Astrocyte (in vitro differentiated cells and primary cell): ENCODE data around the gene SLC9A6. TPM values are rescaled to one million over a fixed set of nuclear protein-coding genes. Genes with fewer than 3 reads are reported as not detected.
A peak's percentile ranks its signal among the peaks of the same experiment; 100 is the strongest.

Experiments used
- DNase-seq: peaks from one replicate; pipeline ENCODE4 v3.0.0-alpha.2; 2010; ENCODE audit warnings: low read depth
- FAIRE-seq: peaks from 2 replicates; lab custom pipeline; 2011; peaks lifted over from hg19 to GRCh38; lab: Jason Lieb, UNC
- H2AFZ ChIP-seq: 2 replicates; pipeline ENCODE4 v1.6.0; 2012; ENCODE audit warnings: low read depth, low read length, inconsistent platforms
- H3K27ac ChIP-seq: 2 replicates; pipeline ENCODE4 v1.5.1; 2011; ENCODE audit warnings: low read depth, low read length, inconsistent platforms
- H3K27me3 ChIP-seq: 2 replicates; pipeline ENCODE4 v1.6.0; 2011; ENCODE audit warnings: low read length, inconsistent platforms; ENCODE audit not compliant: insufficient read depth
- H3K36me3 ChIP-seq: 2 replicates; pipeline ENCODE4 v1.5.1; 2011; ENCODE audit warnings: low read length, inconsistent platforms; ENCODE audit not compliant: insufficient read depth
- H3K4me1 ChIP-seq: 2 replicates; pipeline ENCODE4 v1.5.1; 2011; ENCODE audit warnings: low read length, inconsistent platforms; ENCODE audit not compliant: insufficient read depth
- H3K4me2 ChIP-seq: 2 replicates; pipeline ENCODE4 v1.6.0; 2012; ENCODE audit warnings: low read length, inconsistent platforms
- H3K4me3 ChIP-seq: 2 replicates; pipeline ENCODE4 v1.5.1; 2011; ENCODE audit warnings: low read depth, mild to moderate bottlenecking, low read length, inconsistent platforms; ENCODE audit not compliant: insufficient read depth
- H3K79me2 ChIP-seq: 2 replicates; pipeline ENCODE4 v1.6.0; 2012; ENCODE audit warnings: mild to moderate bottlenecking, low read length, inconsistent platforms; ENCODE audit not compliant: insufficient read depth
- H3K9ac ChIP-seq: 2 replicates; pipeline ENCODE4 v1.6.0; 2012; ENCODE audit warnings: mild to moderate bottlenecking, low read length, inconsistent platforms
- H3K9me3 ChIP-seq: 2 replicates; pipeline ENCODE4 v1.5.1; 2012; ENCODE audit warnings: low read depth, mild to moderate bottlenecking, low read length, inconsistent platforms; ENCODE audit not compliant: insufficient read depth
- H4K20me1 ChIP-seq: 2 replicates; pipeline ENCODE4 v1.6.0; 2012; ENCODE audit warnings: low read length, inconsistent platforms; ENCODE audit not compliant: insufficient read depth
- H3K27ac Mint-ChIP-seq: one replicate; pipeline ENCODE4 v1.8.0; 2021; ENCODE audit warnings: mild to moderate bottlenecking, mixed read lengths; ENCODE audit not compliant: unreplicated experiment
- H3K27me3 Mint-ChIP-seq: one replicate; pipeline ENCODE4 v1.8.0; 2021; ENCODE audit warnings: low read depth, mixed read lengths; ENCODE audit not compliant: unreplicated experiment
- H3K36me3 Mint-ChIP-seq: one replicate; pipeline ENCODE4 v1.8.0; 2021; ENCODE audit warnings: low read depth, mixed read lengths; ENCODE audit not compliant: unreplicated experiment
- H3K4me1 Mint-ChIP-seq: one replicate; pipeline ENCODE4 v1.8.0; 2021; ENCODE audit warnings: low read depth, mixed read lengths; ENCODE audit not compliant: unreplicated experiment
- H3K4me3 Mint-ChIP-seq: one replicate; pipeline ENCODE4 v1.8.0; 2021; ENCODE audit warnings: mild to moderate bottlenecking, moderate library complexity, mixed read lengths; ENCODE audit not compliant: unreplicated experiment
- H3K9me3 Mint-ChIP-seq: one replicate; pipeline ENCODE4 v1.8.0; 2021; ENCODE audit warnings: mild to moderate bottlenecking, mixed read lengths; ENCODE audit not compliant: unreplicated experiment
- CTCF ChIP-seq: IDR thresholded peaks from 2 replicates; pipeline ENCODE4 v1.5.1; 2011; ENCODE audit warnings: low read depth, mild to moderate bottlenecking, inconsistent platforms, low read length, moderate library complexity; ENCODE audit not compliant: insufficient read depth
- EZH2 ChIP-seq: IDR thresholded peaks from 2 replicates; pipeline ENCODE4 v1.6.1; 2012; ENCODE audit warnings: mild to moderate bottlenecking, low read length, inconsistent platforms; ENCODE audit not compliant: insufficient read depth
- total RNA-seq: library from RNA; stranded (reverse); gene quantifications from 2 replicates; pipeline ENCODE4 v1.2.1, GENCODE V29; 2021

The SLC9A6 gene
- total RNA-seq, 1 donor from 2014 or later, result 12.8 TPM

- Mint-ChIP-seq H3K9me3 (no peaks in the 10 kb centered on the region), H3K4me1 (no peaks in the 10 kb centered on the region), H3K36me3 (peaks cover 6% of the 10 kb centered on the region), H3K27ac (no peak overlapping the region), H3K4me3 (no peak overlapping the region), H3K27me3 (no peaks in the 10 kb centered on the region)
- Histone ChIP-seq H3K9me3 (no peaks in the 10 kb centered on the region), H3K36me3 (no peaks in the 10 kb centered on the region), H3K9ac (no peak overlapping the region), H3K4me1 (no peaks in the 10 kb centered on the region), H3K27ac (no peak overlapping the region), H3K4me2 (no peak overlapping the region), H2AFZ (no peak overlapping the region), H3K79me2 (no peaks in the 10 kb centered on the region), H3K27me3 (no peaks in the 10 kb centered on the region), H3K4me3 (no peak overlapping the region), H4K20me1 (no peaks in the 10 kb centered on the region)
- TF ChIP-seq CTCF, result no peak
- TF ChIP-seq EZH2, result no peak
- no peak for DNase-seq
- FAIRE-seq, result no peak
These were observed 35.9 kb downstream of the SLC9A6 start for GRCh38 chrX:136021160-136021559.

- no peaks in the 10 kb centered on the region for H3K9me3 Mint-ChIP-seq
- no peaks in the 10 kb centered on the region for H3K79me2 ChIP-seq
- H3K9me3 ChIP-seq, result no peaks in the 10 kb centered on the region
- H2AFZ ChIP-seq, result no peak overlapping the region
- H3K27me3 ChIP-seq, result no peaks in the 10 kb centered on the region
- H3K27me3 Mint-ChIP-seq, result no peaks in the 10 kb centered on the region
- TF ChIP-seq CTCF (no peak), EZH2 (no peak)
- H3K36me3 ChIP-seq, result no peaks in the 10 kb centered on the region
- no peaks in the 10 kb centered on the region for H3K4me1 ChIP-seq
- H3K9ac ChIP-seq, result no peak overlapping the region
- H4K20me1 ChIP-seq, result no peaks in the 10 kb centered on the region
- peaks cover 6% of the 10 kb centered on the region for H3K36me3 Mint-ChIP-seq
- H3K4me1 Mint-ChIP-seq, result no peaks in the 10 kb centered on the region
- H3K4me2 ChIP-seq, result no peak overlapping the region
- H3K4me3 Mint-ChIP-seq, result no peak overlapping the region
- no peak overlapping the region for H3K27ac Mint-ChIP-seq
- DNase-seq, result no peak
- H3K4me3 ChIP-seq, result no peak overlapping the region
- no peak overlapping the region for H3K27ac ChIP-seq
- no peak for FAIRE-seq
These were observed 36.7 kb downstream of the SLC9A6 start for GRCh38 chrX:136021903-136022302.

- Mint-ChIP-seq H3K36me3 (no peaks in the 10 kb centered on the region), H3K9me3 (no peaks in the 10 kb centered on the region), H3K4me1 (peaks cover 2% of the 10 kb centered on the region), H3K27ac (no peak overlapping the region), H3K4me3 (no peak overlapping the region), H3K27me3 (no peaks in the 10 kb centered on the region)
- H3K79me2 ChIP-seq, result no peaks in the 10 kb centered on the region
- FAIRE-seq, result peak; percentile 82
- no peak overlapping the region for H3K4me3 ChIP-seq
- no peaks in the 10 kb centered on the region for H3K36me3 ChIP-seq
- H2AFZ ChIP-seq, result no peak overlapping the region
- no peaks in the 10 kb centered on the region for H3K9me3 ChIP-seq
- peaks cover 7% of the 10 kb centered on the region for H3K4me1 ChIP-seq
- no peak for DNase-seq
- H3K27me3 ChIP-seq, result no peaks in the 10 kb centered on the region
- no peak for TF ChIP-seq CTCF
- TF ChIP-seq EZH2, result no peak
- no peak overlapping the region for H3K4me2 ChIP-seq
- H3K27ac ChIP-seq, result no peak overlapping the region
- no peaks in the 10 kb centered on the region for H4K20me1 ChIP-seq
- no peak overlapping the region for H3K9ac ChIP-seq
These were observed 39.9 kb downstream of the SLC9A6 start for GRCh38 chrX:136025091-136025490.
